SK-N-SH (cell line): ENCODE measurements around the gene ZDHHC12.

Source experiments
- CTCF ChIP-seq: fragments of 200-600 bp; sonication (generic); IDR thresholded peaks from 2 replicates; pipeline ENCODE4 v1.6.1; 2017; ENCODE audit warnings: antibody characterized with exemption, mild to moderate bottlenecking, moderate library complexity
- EP300 ChIP-seq, 2 experiments: IDR thresholded peaks; 2 replicates each; pipeline versions ENCODE4 v1.4.0 to v1.6.1; 2012; ENCODE audit warnings: borderline replicate concordance in 1 of 2, low read depth in 1 of 2, low read length in 1 of 2
- EZH2phosphoT487 ChIP-seq: fragments of 200-600 bp; sonication (generic); IDR thresholded peaks from 2 replicates; pipeline ENCODE4 v1.6.1; 2017; ENCODE audit warnings: low read depth, mixed run types, mild to moderate bottlenecking, antibody characterized with exemption, moderate library complexity, borderline replicate concordance
- FOXM1 ChIP-seq: IDR thresholded peaks from 2 replicates; pipeline ENCODE4 v1.4.0; 2012; ENCODE audit warnings: low read depth, mild to moderate bottlenecking
- IRF3 ChIP-seq: fragments of 150-350 bp; IDR thresholded peaks from 2 replicates; pipeline ENCODE4 v1.6.1; 2016; ENCODE audit warnings: mild to moderate bottlenecking, low read depth, low read length
- POLR2AphosphoS5 ChIP-seq: IDR thresholded peaks from 2 replicates; pipeline ENCODE4 v1.6.1; 2012; ENCODE audit warnings: low read depth, low read length
- RAD21 ChIP-seq: IDR thresholded peaks from 2 replicates; pipeline ENCODE4 v1.6.1; 2012; ENCODE audit warnings: mild to moderate bottlenecking, low read length
- TAF1 ChIP-seq: IDR thresholded peaks from 2 replicates; pipeline ENCODE4 v1.6.1; 2012; ENCODE audit warnings: low read depth, mild to moderate bottlenecking, low read length, moderate library complexity, borderline replicate concordance
- USF1 ChIP-seq: IDR thresholded peaks from 2 replicates; pipeline ENCODE4 v1.4.0; 2012; ENCODE audit warnings: low read depth, borderline replicate concordance
- USF2 ChIP-seq: fragments of 150-350 bp; IDR thresholded peaks from 2 replicates; pipeline ENCODE4 v1.6.1; 2017; ENCODE audit warnings: antibody characterized with exemption, low read length, low read depth, borderline replicate concordance
- YY1 ChIP-seq: IDR thresholded peaks from 2 replicates; pipeline ENCODE4 v1.4.0; 2012; ENCODE audit warnings: low read depth, mild to moderate bottlenecking

GRCh38 chr9:128716581-128717254 lies 7.2 kb downstream of the ZDHHC12 start:
- no peak for TF ChIP-seq CTCF
- no peak for TF ChIP-seq EZH2phosphoT487
- TF ChIP-seq FOXM1: no peak
- TF ChIP-seq RAD21: no peak
- no peak for TF ChIP-seq EP300 (IDR thresholded peaks at IDR 0.05; ENCODE audit: borderline replicate concordance in 1 of 2, low read depth in 1 of 2, low read length in 1 of 2)
- TF ChIP-seq USF2: no peak
- no peak for TF ChIP-seq TAF1
- no peak for TF ChIP-seq YY1
- no peak for TF ChIP-seq POLR2AphosphoS5
- no peak for TF ChIP-seq IRF3
- TF ChIP-seq USF1: no peak
